Lower leg skin (tissue), 4 donors: ENCODE measurements around the gene TLK2. TPM values are rescaled to one million over a fixed set of nuclear protein-coding genes. Genes with fewer than 3 reads are reported as not detected.
"Not testable (repeated sequence)": the region's sequence is repeated elsewhere in the genome, so short reads cannot be mapped to it uniquely, and the experiment has no call there.

Experiments used
- DNase-seq, 2 donors: peaks; one replicate each; pipeline ENCODE4 v3.0.0-alpha.2; 2019; ENCODE audit warnings: low spot score in 2 of 2
- H3K4me3 ChIP-seq: fragments of 200-600 bp; sonication (generic); 2 replicates; pipeline ENCODE4 v1.5.1; 2017; ENCODE audit warnings: mild to moderate bottlenecking, low read depth; ENCODE audit not compliant: poor library complexity, severe bottlenecking
- CTCF ChIP-seq, 3 donors: fragments of 450-650 bp; IDR thresholded peaks; one replicate each; pipeline ENCODE4 v1.5.1; 2016; ENCODE audit warnings: antibody characterized with exemption in 3 of 3, mild to moderate bottlenecking in 3 of 3, moderate library complexity in 2 of 3
- POLR2A ChIP-seq, 2 donors: fragments of 450-650 bp; IDR thresholded peaks; one replicate each; pipeline ENCODE4 v1.6.1; 2016 to 2017; ENCODE audit warnings: antibody characterized with exemption in 2 of 2, mild to moderate bottlenecking in 1 of 2, moderate library complexity in 1 of 2
- WGBS, 2 donors: methylation state at CpG; one replicate each; pipeline ENCODE4 v1.1.5; 2018; 5-methylcytosine and 5-hydroxymethylcytosine counted together
- intact Hi-C: fragments of 100-400 bp; cut with DNase I; formaldehyde crosslinking; loops from one replicate; pipeline ENCODE4 v1.15.0; 2023; ENCODE audit warnings: low total_unique reads
- total RNA-seq, 4 donors: library from RNA; depleted of rRNA; stranded (reverse); fragments of >200 nt; gene quantifications; one replicate each; pipeline ENCODE4 v1.1.0, GENCODE V29; 2016

Gene TLK2
- total RNA-seq, 4 donors from 2014 or later, result 28.2 to 40.2 (median 36.0) TPM

GRCh38 chr17:62601471-62601870 lies 122.8 kb downstream of the TLK2 start:
- intact Hi-C loops, result no loop called here
- DNase-seq, result no peak

GRCh38 chr17:62603783-62604182 lies 125.2 kb downstream of the TLK2 start:
- H3K4me3 ChIP-seq, DNase-seq, intact Hi-C loops: not testable (repeated sequence)
- WGBS, 2 donors, result 98 to 99% methylated on average over 6 of the region's 6 CpGs

More at GRCh38 chr17:62601471-62601870, 122.8 kb downstream of the TLK2 start:
- TF ChIP-seq CTCF (IDR thresholded peaks at IDR 0.05), result no peak
- 76 to 84% methylated on average over 2 of the region's 2 CpGs for WGBS, 2 donors
- no peak overlapping the region for H3K4me3 ChIP-seq

GRCh38 chr17:62605588-62605987 lies 127.0 kb downstream of the TLK2 start:
- intact Hi-C loops, result no loop called here
- 92 to 98% methylated on average over 7 of the region's 7 CpGs for WGBS, 2 donors

GRCh38 chr17:62611292-62611691 lies 132.7 kb downstream of the TLK2 start:
- TF ChIP-seq CTCF (IDR thresholded peaks at IDR 0.05), result no peak
- TF ChIP-seq POLR2A (IDR thresholded peaks at IDR 0.05), result no peak
- H3K4me3 ChIP-seq, result no peak overlapping the region
- intact Hi-C loops, result no loop called here
- no peak for DNase-seq
- 84 to 93% methylated on average over 5 of the region's 5 CpGs for WGBS, 2 donors

More at GRCh38 chr17:62605588-62605987, 127.0 kb downstream of the TLK2 start:
- H3K4me3 ChIP-seq, result no peak overlapping the region
- TF ChIP-seq CTCF (IDR thresholded peaks at IDR 0.05) (no peak), POLR2A (IDR thresholded peaks at IDR 0.05) (no peak)
- DNase-seq, result no peak

GRCh38 chr17:62611728-62612127 lies 133.1 kb downstream of the TLK2 start:
- intact Hi-C loops, result no loop called here
- no peak for TF ChIP-seq CTCF (IDR thresholded peaks at IDR 0.05)
- WGBS, 2 donors, result 75 to 80% methylated on average over 8 of the region's 8 CpGs
- H3K4me3 ChIP-seq, result no peak overlapping the region
- DNase-seq, result no peak

GRCh38 chr17:62612289-62612688 lies 133.7 kb downstream of the TLK2 start:
- intact Hi-C loops, H3K4me3 ChIP-seq, DNase-seq: not testable (repeated sequence)
- 94% methylated on average over 8 to 12 of the region's 12 CpGs for WGBS, 2 donors

- intact Hi-C loops, H3K4me3 ChIP-seq, DNase-seq: not testable (repeated sequence)
- WGBS, 2 donors, result 66 to 78% methylated on average over 4 of the region's 4 CpGs
These were observed 134.5 kb downstream of the TLK2 start for GRCh38 chr17:62613095-62613494.
